Neural crest cell (in vitro differentiated cells): ENCODE data around the gene STX17. TPM values are rescaled to one million over a fixed set of nuclear protein-coding genes. Genes with fewer than 3 reads are reported as not detected.

Experiments
- DNase-seq: peaks from one replicate; pipeline ENCODE4 v3.0.0; 2021; ENCODE audit warnings: low read depth, mixed read lengths, low spot score
- H3K27ac Mint-ChIP-seq: one replicate; pipeline ENCODE4 v1.8.0; 2021; ENCODE audit warnings: mild to moderate bottlenecking, mixed read lengths; ENCODE audit not compliant: unreplicated experiment
- H3K27me3 Mint-ChIP-seq: 2 replicates; pipeline ENCODE4 v1.8.0; 2021; ENCODE audit warnings: low read depth, mild to moderate bottlenecking, mixed read lengths
- H3K36me3 Mint-ChIP-seq: 2 replicates; pipeline ENCODE4 v1.8.0; 2021; ENCODE audit warnings: low read depth, mild to moderate bottlenecking, mixed read lengths
- H3K4me1 Mint-ChIP-seq: 2 replicates; pipeline ENCODE4 v1.8.0; 2021; ENCODE audit warnings: mixed read lengths
- H3K4me3 Mint-ChIP-seq: one replicate; pipeline ENCODE4 v1.8.0; 2021; ENCODE audit warnings: mild to moderate bottlenecking, mixed read lengths
- H3K9me3 Mint-ChIP-seq: 2 replicates; pipeline ENCODE4 v1.8.0; 2021; ENCODE audit warnings: mixed read lengths
- total RNA-seq: library from RNA; stranded (reverse); gene quantifications from 2 replicates; pipeline ENCODE4 v1.2.1, GENCODE V29; 2021
- TF ChIP-seq, protein P1 (sequence below): fragments of 200-600 bp; sonication (generic); conservative IDR thresholded peaks from 2 replicates; pipeline ENCODE4 v1.5.0; 2021; ENCODE audit warnings: antibody characterized with exemption, mild to moderate bottlenecking

Gene STX17
- total RNA-seq, 1 donor from 2014 or later = 24.3 TPM

DNA sequence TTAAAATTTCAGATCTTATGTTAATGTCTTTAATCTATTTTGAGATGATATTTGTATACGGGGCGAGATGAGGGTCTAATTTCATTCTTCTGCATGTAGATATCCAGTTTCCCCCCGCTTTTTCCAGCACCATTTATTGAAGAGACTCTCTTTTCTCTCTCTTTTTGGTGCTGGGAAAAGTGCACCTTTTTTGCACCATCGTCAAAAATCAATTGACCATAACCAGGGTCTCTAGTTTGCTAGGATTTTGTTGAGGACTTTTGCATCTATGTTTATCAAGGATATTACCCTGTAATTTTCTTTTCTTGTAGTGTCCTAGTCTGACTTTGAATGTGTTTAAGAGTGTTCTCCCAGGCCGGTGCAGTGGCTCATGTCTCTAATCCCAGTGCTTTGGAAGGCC lies 93.3 kb downstream of the STX17 start:
- H3K9me3 Mint-ChIP-seq = peaks cover 11% of the 10 kb centered on the region
- peaks cover 61% of the 10 kb centered on the region for H3K36me3 Mint-ChIP-seq
- TF ChIP-seq, protein P1, sequence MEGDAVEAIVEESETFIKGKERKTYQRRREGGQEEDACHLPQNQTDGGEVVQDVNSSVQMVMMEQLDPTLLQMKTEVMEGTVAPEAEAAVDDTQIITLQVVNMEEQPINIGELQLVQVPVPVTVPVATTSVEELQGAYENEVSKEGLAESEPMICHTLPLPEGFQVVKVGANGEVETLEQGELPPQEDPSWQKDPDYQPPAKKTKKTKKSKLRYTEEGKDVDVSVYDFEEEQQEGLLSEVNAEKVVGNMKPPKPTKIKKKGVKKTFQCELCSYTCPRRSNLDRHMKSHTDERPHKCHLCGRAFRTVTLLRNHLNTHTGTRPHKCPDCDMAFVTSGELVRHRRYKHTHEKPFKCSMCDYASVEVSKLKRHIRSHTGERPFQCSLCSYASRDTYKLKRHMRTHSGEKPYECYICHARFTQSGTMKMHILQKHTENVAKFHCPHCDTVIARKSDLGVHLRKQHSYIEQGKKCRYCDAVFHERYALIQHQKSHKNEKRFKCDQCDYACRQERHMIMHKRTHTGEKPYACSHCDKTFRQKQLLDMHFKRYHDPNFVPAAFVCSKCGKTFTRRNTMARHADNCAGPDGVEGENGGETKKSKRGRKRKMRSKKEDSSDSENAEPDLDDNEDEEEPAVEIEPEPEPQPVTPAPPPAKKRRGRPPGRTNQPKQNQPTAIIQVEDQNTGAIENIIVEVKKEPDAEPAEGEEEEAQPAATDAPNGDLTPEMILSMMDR = no peak
- H3K4me3 Mint-ChIP-seq = no peak overlapping the region
- no peak overlapping the region for H3K27ac Mint-ChIP-seq
- no peak for DNase-seq
- peaks cover 12% of the 10 kb centered on the region for H3K4me1 Mint-ChIP-seq
- H3K27me3 Mint-ChIP-seq = no peaks in the 10 kb centered on the region

DNA sequence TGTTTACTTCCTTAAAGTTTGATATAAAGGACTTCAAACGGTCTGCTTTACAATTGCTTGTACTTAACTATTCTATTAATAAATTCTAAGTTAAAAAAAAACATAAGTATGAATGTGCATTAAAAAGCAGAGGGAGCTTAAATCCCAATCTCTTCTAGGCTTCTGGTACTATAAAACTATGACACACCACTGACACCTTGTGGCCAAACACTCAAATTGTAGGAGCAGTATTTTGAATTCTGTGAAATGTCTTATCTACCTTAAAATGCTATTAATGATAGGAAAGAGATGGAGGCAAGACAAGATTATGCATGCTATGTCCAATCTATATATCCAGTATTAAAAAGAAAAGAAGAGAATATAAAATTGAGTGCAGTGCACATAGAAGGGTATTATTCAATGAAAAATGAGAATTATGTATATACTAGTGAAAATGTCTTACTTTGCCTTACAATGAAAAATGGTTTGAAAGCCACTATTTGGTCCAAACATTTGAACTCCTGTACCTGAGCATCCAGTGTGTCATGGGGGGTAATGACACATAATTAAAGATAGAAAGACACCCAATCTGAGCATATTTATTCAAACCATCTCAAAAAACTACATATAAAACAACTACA lies 104.7 kb downstream of the STX17 start:
- H3K9me3 Mint-ChIP-seq = peaks cover 3% of the 10 kb centered on the region
- no peaks in the 10 kb centered on the region for H3K27me3 Mint-ChIP-seq
- H3K36me3 Mint-ChIP-seq = peaks cover 9% of the 10 kb centered on the region
- H3K4me3 Mint-ChIP-seq = no peak overlapping the region
- TF ChIP-seq, protein P1 = peak; percentile 81
- H3K27ac Mint-ChIP-seq = no peak overlapping the region
- DNase-seq = peak; percentile 36
- H3K4me1 Mint-ChIP-seq = peaks cover 11% of the 10 kb centered on the region

GRCh38 chr9:100012279-100012678 lies 105.8 kb downstream of the STX17 start:
- peaks cover 3% of the 10 kb centered on the region for H3K9me3 Mint-ChIP-seq
- DNase-seq = no peak
- H3K4me3 Mint-ChIP-seq = no peak overlapping the region
- peaks cover 6% of the 10 kb centered on the region for H3K4me1 Mint-ChIP-seq
- H3K36me3 Mint-ChIP-seq = peaks cover 9% of the 10 kb centered on the region
- no peak overlapping the region for H3K27ac Mint-ChIP-seq
- TF ChIP-seq, protein P1 = no peak
- H3K27me3 Mint-ChIP-seq = no peaks in the 10 kb centered on the region

DNA sequence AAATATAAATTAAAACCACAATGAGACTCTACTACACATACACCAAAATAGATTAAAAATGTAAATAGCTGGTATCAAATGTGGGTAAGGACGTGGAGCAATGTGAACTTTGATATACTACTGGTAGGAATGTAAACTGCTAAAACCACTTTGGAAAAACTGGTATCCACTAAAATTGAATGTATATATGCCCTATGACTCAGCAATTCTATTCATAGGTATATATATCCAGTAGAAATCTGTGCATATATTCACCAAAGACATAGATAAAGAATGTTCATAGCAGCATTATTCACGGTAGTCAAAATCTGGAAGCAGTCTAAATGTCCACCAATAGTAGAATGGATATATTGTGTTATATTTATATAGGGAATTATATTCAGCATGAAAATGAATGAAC lies 107.1 kb downstream of the STX17 start:
- TF ChIP-seq, protein P1 = no peak
- no peak overlapping the region for H3K4me3 Mint-ChIP-seq
- no peak for DNase-seq
- no peaks in the 10 kb centered on the region for H3K4me1 Mint-ChIP-seq
- H3K36me3 Mint-ChIP-seq = peaks cover 9% of the 10 kb centered on the region
- H3K27ac Mint-ChIP-seq = no peak overlapping the region
- H3K9me3 Mint-ChIP-seq = peaks cover 3% of the 10 kb centered on the region
- H3K27me3 Mint-ChIP-seq = no peaks in the 10 kb centered on the region

- TF ChIP-seq, protein P1 = no peak
- H3K4me1 Mint-ChIP-seq = no peaks in the 10 kb centered on the region
- no peak overlapping the region for H3K4me3 Mint-ChIP-seq
- DNase-seq = no peak
- H3K27ac Mint-ChIP-seq = no peak overlapping the region
- peaks cover 3% of the 10 kb centered on the region for H3K9me3 Mint-ChIP-seq
- H3K27me3 Mint-ChIP-seq = no peaks in the 10 kb centered on the region
- peaks cover 11% of the 10 kb centered on the region for H3K36me3 Mint-ChIP-seq
These were observed 108.4 kb downstream of the STX17 start for GRCh38 chr9:100014846-100015245.
